Astrocyte (in vitro differentiated cells and primary cell): Measurements from ENCODE around the gene NME3.

Experiments
- EZH2 ChIP-seq: IDR thresholded peaks from 2 replicates; pipeline ENCODE4 v1.6.1; 2012; ENCODE audit warnings: mild to moderate bottlenecking, low read length, inconsistent platforms; ENCODE audit not compliant: insufficient read depth
- TF ChIP-seq, protein P1 (sequence below): IDR thresholded peaks from 2 replicates; pipeline ENCODE4 v1.5.1; 2011; ENCODE audit warnings: low read depth, mild to moderate bottlenecking, inconsistent platforms, low read length, moderate library complexity; ENCODE audit not compliant: insufficient read depth

- TF ChIP-seq, protein P1, sequence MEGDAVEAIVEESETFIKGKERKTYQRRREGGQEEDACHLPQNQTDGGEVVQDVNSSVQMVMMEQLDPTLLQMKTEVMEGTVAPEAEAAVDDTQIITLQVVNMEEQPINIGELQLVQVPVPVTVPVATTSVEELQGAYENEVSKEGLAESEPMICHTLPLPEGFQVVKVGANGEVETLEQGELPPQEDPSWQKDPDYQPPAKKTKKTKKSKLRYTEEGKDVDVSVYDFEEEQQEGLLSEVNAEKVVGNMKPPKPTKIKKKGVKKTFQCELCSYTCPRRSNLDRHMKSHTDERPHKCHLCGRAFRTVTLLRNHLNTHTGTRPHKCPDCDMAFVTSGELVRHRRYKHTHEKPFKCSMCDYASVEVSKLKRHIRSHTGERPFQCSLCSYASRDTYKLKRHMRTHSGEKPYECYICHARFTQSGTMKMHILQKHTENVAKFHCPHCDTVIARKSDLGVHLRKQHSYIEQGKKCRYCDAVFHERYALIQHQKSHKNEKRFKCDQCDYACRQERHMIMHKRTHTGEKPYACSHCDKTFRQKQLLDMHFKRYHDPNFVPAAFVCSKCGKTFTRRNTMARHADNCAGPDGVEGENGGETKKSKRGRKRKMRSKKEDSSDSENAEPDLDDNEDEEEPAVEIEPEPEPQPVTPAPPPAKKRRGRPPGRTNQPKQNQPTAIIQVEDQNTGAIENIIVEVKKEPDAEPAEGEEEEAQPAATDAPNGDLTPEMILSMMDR: no peak
- TF ChIP-seq EZH2: no peak
Measured at GRCh38 chr16:1758923-1759322, 12.4 kb downstream of the NME3 start.
